NCI-H146 treated with DMSO at 0.1 percent for 48 hours (cell line): ENCODE measurements around the gene PARP14.
"Not testable (repeated sequence)": the region's sequence is repeated elsewhere in the genome, so short reads cannot be mapped to it uniquely, and the experiment has no call there.

Experiments used
- DNase-seq: peaks from one replicate; lab custom pipeline; 2025; ENCODE audit not compliant: unreplicated experiment; lab: John Stamatoyannopoulos, UW

PARP14 gene

GRCh38 chr3:122678506-122678905 is 2.1 kb upstream of the PARP14 start:
- no peak for DNase-seq

- peak; percentile 78 for DNase-seq
Observed at GRCh38 chr3:122679085-122679881, 1.4 kb upstream of the PARP14 start.

- DNase-seq = no peak
Observed at GRCh38 chr3:122679882-122680474, 661 bp upstream of the PARP14 start.

GRCh38 chr3:122681284-122681973 is 790 bp downstream of the PARP14 start:
- no peak for DNase-seq

GRCh38 chr3:122681974-122682409 is 1.4 kb downstream of the PARP14 start:
- DNase-seq = no peak

GRCh38 chr3:122682778-122683411 is 2.3 kb downstream of the PARP14 start:
- DNase-seq = not testable (repeated sequence)

GRCh38 chr3:122687298-122687697 is 6.7 kb downstream of the PARP14 start:
- no peak for DNase-seq

- DNase-seq = no peak
Observed at GRCh38 chr3:122688996-122689395, 8.4 kb downstream of the PARP14 start.

- no peak for DNase-seq
Observed at GRCh38 chr3:122689587-122689986, 8.9 kb downstream of the PARP14 start.

- DNase-seq = no peak
Observed at GRCh38 chr3:122690096-122690495, 9.5 kb downstream of the PARP14 start.

- DNase-seq = no peak
Observed at GRCh38 chr3:122691195-122691594, 10.6 kb downstream of the PARP14 start.

GRCh38 chr3:122692674-122693073 is 12.0 kb downstream of the PARP14 start:
- DNase-seq = no peak

GRCh38 chr3:122694966-122695365 is 14.3 kb downstream of the PARP14 start:
- no peak for DNase-seq

- DNase-seq = no peak
Observed at GRCh38 chr3:122695927-122696561, 15.4 kb downstream of the PARP14 start.

GRCh38 chr3:122697952-122698620 is 17.4 kb downstream of the PARP14 start:
- no peak for DNase-seq

GRCh38 chr3:122700193-122700592 is 19.6 kb downstream of the PARP14 start:
- no peak for DNase-seq

GRCh38 chr3:122705379-122705778 is 24.7 kb downstream of the PARP14 start:
- DNase-seq = no peak

GRCh38 chr3:122710616-122711251 is 30.1 kb downstream of the PARP14 start:
- DNase-seq = not testable (repeated sequence)

GRCh38 chr3:122714273-122714672 is 33.6 kb downstream of the PARP14 start:
- no peak for DNase-seq

GRCh38 chr3:122716667-122717066 is 36.0 kb downstream of the PARP14 start:
- DNase-seq = no peak
